Activated effector memory CD4-positive, alpha-beta T cell treated with Interleukin-2 at 50 U/mL for 16 hours (primary cell): ENCODE data around the gene RPA4.
"Not testable (repeated sequence)": the region's sequence is repeated elsewhere in the genome, so short reads cannot be mapped to it uniquely, and the experiment has no call there.

ENCODE experiments used
- DNase-seq: peaks from one replicate; pipeline ENCODE4 v3.0.0-alpha.2; 2020

RPA4 gene, protein sequence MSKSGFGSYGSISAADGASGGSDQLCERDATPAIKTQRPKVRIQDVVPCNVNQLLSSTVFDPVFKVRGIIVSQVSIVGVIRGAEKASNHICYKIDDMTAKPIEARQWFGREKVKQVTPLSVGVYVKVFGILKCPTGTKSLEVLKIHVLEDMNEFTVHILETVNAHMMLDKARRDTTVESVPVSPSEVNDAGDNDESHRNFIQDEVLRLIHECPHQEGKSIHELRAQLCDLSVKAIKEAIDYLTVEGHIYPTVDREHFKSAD

DNA sequence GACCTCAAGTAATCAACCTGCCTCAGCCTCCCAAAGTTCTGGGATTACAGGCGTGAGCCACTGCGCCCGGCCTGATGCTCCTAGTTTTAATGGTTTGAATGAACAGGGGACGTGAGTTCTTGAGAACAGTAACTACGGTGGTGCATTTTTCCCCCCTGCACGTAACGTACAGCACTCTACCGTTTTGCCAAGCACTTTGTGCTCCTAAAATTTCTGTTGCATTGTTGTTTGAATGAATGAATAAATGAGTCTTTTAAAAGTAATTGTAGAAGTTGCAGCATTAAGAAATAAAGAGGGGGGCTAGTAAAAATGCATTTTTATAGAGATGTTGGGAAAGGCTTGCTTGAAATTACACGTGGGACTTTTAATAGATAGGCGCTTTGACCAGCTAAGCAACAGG, at the start of gene RPA4:
Gene RPA4, plus strand, starts transcription at position 301 of the 400 bp plus-strand sequence. CDS start 403 bp downstream, outside the sequence.
- DNase-seq = no peak

- DNase-seq = no peak
Measured at GRCh38 chrX:96834137-96834536, 49.6 kb upstream of the RPA4 start.

- DNase-seq = no peak
Measured at GRCh38 chrX:96835660-96836289, 47.9 kb upstream of the RPA4 start.

- no peak for DNase-seq
Measured at GRCh38 chrX:96837808-96838207, 45.9 kb upstream of the RPA4 start.

- DNase-seq = no peak
Measured at GRCh38 chrX:96838537-96838936, 45.2 kb upstream of the RPA4 start.

DNA sequence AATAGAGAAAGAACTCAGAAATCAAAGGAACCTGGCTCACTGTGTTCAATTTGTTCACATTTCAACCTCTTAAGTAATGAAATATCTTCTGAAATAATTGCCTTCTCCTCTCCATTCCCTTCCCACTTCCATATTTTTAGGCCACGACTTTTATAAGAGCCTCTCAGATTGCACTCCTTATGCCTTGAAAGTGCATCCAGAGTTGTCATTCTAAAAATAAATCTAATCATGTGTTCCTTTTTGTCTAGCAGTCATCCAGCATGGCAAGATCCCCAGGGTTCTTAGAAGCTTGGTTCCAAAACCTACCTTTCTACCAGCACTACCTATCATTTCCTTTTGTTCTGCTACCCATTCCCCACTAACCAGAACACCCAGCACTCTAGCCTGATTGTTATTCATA, 42.4 kb upstream of the RPA4 start:
- DNase-seq = no peak

GRCh38 chrX:96841866-96842265, 41.8 kb upstream of the RPA4 start:
- DNase-seq = not testable (repeated sequence)

DNA sequence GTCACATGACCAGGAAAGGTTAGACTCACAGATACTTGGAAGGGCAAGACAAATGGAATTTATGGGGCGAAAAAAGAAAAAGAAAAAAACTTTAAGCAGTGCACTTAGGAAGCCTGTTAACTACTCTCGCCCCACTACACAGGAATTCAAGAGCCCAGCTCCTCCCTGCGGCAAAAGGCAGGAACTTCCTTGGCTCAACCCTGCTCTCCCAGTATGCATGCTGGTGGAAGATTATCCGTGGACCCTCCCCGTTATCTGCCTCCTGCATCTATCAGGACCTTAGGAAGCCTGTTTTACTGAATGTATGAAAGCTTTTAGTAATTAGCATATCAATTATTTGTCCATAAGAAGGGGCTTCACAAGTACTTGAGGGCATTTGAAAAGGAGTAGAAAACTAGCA, 40.1 kb upstream of the RPA4 start:
- DNase-seq = no peak

DNA sequence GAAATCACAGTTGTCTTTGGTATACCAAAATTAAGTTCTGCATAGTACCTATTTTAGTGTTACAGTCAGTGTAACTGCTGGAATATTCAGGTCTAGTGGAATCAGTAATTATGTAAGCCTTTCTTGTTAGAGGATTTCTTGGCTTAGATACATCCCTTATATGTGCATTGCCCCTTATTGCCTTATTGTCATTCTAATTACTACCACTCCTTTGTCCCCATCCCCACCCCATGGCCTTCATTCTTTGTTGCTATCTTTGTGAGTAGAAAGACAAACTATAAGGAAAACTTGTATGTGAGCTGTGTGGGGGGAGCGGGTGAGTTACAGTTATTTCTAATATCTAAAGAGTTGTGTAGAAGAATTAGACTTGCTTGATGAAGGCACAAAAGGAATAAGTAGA, 36.9 kb upstream of the RPA4 start:
- DNase-seq = no peak

- DNase-seq = not testable (repeated sequence)
Measured at GRCh38 chrX:96859422-96859821, 24.3 kb upstream of the RPA4 start.

- no peak for DNase-seq
Measured at GRCh38 chrX:96861218-96861617, 22.5 kb upstream of the RPA4 start.

GRCh38 chrX:96861661-96862060, 22.0 kb upstream of the RPA4 start:
- no peak for DNase-seq

- no peak for DNase-seq
Measured at GRCh38 chrX:96884027-96884426, 319 bp downstream of the RPA4 start.

GRCh38 chrX:96889726-96890125, 6.0 kb downstream of the RPA4 start:
- DNase-seq = no peak

GRCh38 chrX:96906741-96907140, 23.0 kb downstream of the RPA4 start:
- DNase-seq = no peak

GRCh38 chrX:96907516-96908272, 24.0 kb downstream of the RPA4 start:
- no peak for DNase-seq

- no peak for DNase-seq
Measured at GRCh38 chrX:96909291-96909690, 25.6 kb downstream of the RPA4 start.

DNA sequence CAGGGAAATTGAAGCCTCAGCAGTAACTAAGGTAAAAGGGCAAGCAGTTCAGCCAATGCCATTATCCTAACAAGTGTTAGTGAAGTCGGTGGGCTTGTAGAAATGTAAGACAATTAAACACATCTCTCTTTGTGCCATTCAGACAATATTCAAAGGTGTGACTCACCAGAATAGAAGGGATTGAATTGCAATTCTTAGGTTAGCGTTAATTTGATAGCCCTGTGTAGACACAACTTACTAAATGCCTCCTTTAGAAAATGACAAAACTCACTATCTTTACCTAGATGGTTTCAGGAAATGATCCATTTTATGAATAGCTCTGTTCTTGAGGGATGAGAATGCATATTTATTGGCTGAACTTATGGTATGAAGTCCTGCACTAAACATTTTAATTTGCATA, 35.2 kb downstream of the RPA4 start:
- no peak for DNase-seq

DNA sequence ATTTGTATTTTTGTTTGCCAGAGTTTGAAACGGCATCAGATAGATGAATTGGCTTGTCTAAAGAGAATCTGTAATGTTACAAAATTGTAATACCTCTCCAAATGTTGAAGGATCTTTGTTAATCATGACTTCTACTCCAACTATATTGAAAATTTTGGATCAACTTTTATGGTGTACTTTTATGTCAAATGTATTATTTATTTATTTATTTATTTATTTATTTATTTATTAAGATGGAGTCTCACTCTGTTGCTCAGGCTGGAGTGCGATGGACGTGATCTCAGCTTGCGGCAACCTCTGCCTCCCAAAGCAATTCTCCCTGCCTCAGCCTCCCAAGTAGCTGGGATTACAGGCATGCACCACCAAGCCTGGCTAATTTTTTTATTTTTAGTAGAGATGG, 36.0 kb downstream of the RPA4 start:
- DNase-seq = no peak

- no peak for DNase-seq
Measured at GRCh38 chrX:96924581-96924980, 40.9 kb downstream of the RPA4 start.

- DNase-seq = no peak
Measured at GRCh38 chrX:96929036-96929435, 45.3 kb downstream of the RPA4 start.
